Measurements from ENCODE around the gene ETNK1. TPM values are rescaled to one million over a fixed set of nuclear protein-coding genes. Genes with fewer than 3 reads are reported as not detected.
"Not testable (repeated sequence)": the region's sequence is repeated elsewhere in the genome, so short reads cannot be mapped to it uniquely, and the experiment has no call there.

The ETNK1 gene, protein sequence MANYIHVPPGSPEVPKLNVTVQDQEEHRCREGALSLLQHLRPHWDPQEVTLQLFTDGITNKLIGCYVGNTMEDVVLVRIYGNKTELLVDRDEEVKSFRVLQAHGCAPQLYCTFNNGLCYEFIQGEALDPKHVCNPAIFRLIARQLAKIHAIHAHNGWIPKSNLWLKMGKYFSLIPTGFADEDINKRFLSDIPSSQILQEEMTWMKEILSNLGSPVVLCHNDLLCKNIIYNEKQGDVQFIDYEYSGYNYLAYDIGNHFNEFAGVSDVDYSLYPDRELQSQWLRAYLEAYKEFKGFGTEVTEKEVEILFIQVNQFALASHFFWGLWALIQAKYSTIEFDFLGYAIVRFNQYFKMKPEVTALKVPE
- total RNA-seq: 10 to 100 TPM; 35.9 to 39.4 TPM

DNA sequence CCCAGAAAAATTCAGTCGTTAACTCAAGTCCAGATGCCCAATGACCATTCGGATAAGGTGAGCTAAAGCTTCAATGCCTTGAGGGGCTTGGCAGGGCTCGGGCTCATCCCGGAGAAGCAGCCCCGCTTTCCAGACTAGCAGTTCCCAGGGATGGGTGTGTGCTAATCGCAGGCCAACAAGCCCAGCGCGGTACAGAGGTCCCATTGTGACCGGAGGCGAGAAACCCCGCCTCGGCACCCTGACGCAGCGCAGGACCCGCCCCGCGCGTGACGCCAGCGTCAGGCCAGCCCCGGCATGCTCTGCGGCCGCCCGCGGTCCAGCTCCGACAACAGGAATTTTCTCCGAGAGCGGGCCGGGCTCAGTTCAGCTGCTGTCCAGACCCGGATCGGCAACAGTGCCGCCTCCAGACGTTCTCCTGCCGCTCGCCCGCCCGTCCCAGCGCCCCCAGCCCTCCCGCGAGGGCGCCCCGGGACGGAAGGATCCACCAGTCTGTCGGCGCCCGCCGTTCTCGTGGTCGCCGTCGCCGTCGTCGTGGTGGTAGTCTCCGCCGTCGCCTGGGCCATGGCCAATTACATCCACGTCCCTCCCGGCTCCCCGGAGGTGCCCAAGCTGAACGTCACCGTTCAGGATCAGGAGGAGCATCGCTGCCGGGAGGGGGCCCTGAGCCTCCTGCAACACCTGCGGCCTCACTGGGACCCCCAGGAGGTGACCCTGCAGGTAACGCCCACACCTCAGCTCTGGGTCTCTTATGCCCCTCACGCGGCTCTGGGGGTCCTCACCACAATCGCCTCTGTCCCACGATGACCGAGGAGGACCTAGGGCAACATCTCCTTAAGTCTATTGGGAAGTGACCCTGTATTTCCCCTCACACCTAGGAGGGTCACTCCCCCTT, at the start of gene ETNK1:
TSS of gene ETNK1 (plus strand) at position 302 of the 892 bp plus-strand sequence. CDS start at position 562, 260 bp downstream.
- CTCF ChIA-PET: interaction anchor here (0.6 to 1.4 kb wide), 5 partner anchors 46 to 157 kb away, joined by 3 to 7 read pairs (median 4); partner anchors contain the start of gene C2CD5
- DNase-seq: peak; percentile 87
- Mint-ChIP-seq H3K9me3 (no peaks in the 10 kb centered on the region), H3K27me3 (ENCODE audit: low read depth) (no peaks in the 10 kb centered on the region), H3K4me3 (peak within 1 kb of the TSS; percentile 93), H3K4me1 (ENCODE audit: low read depth) (peaks cover 28% of the 10 kb centered on the region), H3K27ac (peak within 1 kb of the TSS; percentile 90), H3K36me3 (ENCODE audit: low read depth) (peaks cover 4% of the 10 kb centered on the region)
- intact Hi-C loops (cut with micrococcal nuclease): loop anchor here (1.0 to 10.0 kb wide), 7 partner anchors 33 to 1120 kb away; partner anchors contain the start of genes C2CD5, CMAS, GOLT1B and LDHB

DNA sequence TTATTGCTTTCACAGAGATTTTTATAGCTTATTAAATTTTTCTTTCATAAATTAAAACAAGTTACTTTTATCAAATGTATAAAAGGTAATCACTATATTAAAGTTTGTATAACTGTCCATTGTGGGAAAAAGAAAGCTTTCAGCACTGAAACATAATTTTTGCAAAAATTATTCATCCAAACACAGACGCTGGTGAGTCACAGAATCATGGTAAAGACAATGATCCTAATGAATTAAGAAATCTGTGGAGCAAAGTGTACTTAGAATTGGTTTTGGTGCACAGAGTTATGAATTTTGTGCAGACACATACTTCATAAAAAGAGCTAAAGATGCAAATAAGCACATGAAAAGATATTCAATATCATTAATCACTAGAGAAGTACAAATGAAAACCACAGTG, 48.9 kb upstream of the ETNK1 start:
- H3K27ac Mint-ChIP-seq: no peak overlapping the region
- no peaks in the 10 kb centered on the region for H3K4me1 Mint-ChIP-seq (ENCODE audit: low read depth)
- CTCF ChIA-PET: no interaction called here
- no peak for DNase-seq
- H3K9me3 Mint-ChIP-seq: no peaks in the 10 kb centered on the region
- H3K36me3 Mint-ChIP-seq (ENCODE audit: low read depth): no peaks in the 10 kb centered on the region
- H3K27me3 Mint-ChIP-seq (ENCODE audit: low read depth): no peaks in the 10 kb centered on the region
- intact Hi-C loops (cut with micrococcal nuclease): no loop called here
- H3K4me3 Mint-ChIP-seq: no peak overlapping the region

DNA sequence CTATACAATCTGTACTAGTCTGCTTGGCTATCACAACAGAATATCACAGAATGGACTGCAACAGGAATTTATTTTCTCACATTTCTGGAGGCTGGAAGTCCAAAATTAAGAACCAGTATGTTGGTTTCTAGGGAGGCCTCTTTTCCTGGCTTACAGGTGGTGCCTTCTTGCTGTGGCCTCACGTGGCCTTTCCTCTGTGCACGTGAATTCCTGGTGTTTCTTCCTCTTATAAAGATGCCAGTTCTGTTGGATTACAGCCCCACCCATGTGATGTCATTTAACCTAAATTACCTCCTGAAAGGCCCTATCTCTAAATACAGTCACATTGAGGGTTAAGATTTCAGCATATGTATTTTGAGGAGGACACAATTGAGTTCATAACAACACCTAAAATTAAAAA, 48.5 kb upstream of the ETNK1 start:
- no peak overlapping the region for H3K4me3 Mint-ChIP-seq

DNA sequence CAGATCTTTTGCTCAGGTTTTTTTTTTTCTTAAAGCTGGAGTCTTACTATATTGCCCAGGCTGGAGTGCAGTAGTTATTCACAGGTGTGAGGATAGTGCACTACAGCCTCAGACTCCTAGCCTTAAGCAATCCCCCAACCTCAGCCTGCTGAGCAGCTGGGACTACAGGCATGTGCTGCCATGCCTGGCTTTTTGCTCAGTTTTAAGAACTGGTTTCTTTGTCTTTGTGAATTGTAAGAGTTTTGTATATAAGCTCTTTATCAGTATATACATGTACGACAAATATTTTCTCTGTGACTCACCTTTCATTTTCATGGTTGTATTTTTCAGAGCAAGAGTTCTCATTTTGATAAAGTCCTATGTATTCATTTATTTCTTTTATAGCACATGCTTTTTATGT, 47.3 kb upstream of the ETNK1 start:
- no peak overlapping the region for H3K27ac Mint-ChIP-seq
- H3K9me3 Mint-ChIP-seq: no peaks in the 10 kb centered on the region
- no peak for DNase-seq
- intact Hi-C loops (cut with micrococcal nuclease): no loop called here
- H3K4me1 Mint-ChIP-seq (ENCODE audit: low read depth): no peaks in the 10 kb centered on the region
- CTCF ChIA-PET: no interaction called here
- no peaks in the 10 kb centered on the region for H3K36me3 Mint-ChIP-seq (ENCODE audit: low read depth)
- H3K27me3 Mint-ChIP-seq (ENCODE audit: low read depth): no peaks in the 10 kb centered on the region
- no peak overlapping the region for H3K4me3 Mint-ChIP-seq

More for the DNA sequence above, 48.5 kb upstream of the ETNK1 start:
- no peaks in the 10 kb centered on the region for H3K4me1 Mint-ChIP-seq (ENCODE audit: low read depth)
- DNase-seq: no peak
- H3K27me3 Mint-ChIP-seq (ENCODE audit: low read depth): no peaks in the 10 kb centered on the region
- no peaks in the 10 kb centered on the region for H3K36me3 Mint-ChIP-seq (ENCODE audit: low read depth)
- CTCF ChIA-PET: no interaction called here
- H3K27ac Mint-ChIP-seq: no peak overlapping the region
- no peaks in the 10 kb centered on the region for H3K9me3 Mint-ChIP-seq
- intact Hi-C loops (cut with micrococcal nuclease): no loop called here

DNA sequence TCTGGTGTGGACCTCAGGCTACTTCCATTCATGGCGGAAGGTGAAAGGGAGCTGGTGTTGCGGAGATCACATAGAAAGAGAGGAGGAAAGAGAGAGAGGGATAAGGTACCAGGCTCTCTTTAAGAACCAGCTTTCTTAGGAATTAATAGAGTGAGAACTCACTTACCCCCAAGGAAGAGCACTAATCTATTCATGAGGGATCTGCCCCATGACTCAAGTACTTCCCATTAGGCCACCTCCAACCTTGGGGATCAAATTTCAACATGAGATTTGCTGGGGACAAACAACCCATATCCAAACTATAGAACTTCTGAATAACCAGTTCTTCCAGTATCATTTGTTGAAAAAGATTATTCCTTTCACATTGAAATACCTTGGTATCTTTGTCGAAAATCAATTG, 46.6 kb upstream of the ETNK1 start:
- intact Hi-C loops (cut with micrococcal nuclease): no loop called here
- no peaks in the 10 kb centered on the region for H3K9me3 Mint-ChIP-seq
- DNase-seq: no peak
- no peaks in the 10 kb centered on the region for H3K27me3 Mint-ChIP-seq (ENCODE audit: low read depth)
- no peak overlapping the region for H3K4me3 Mint-ChIP-seq
- no peak overlapping the region for H3K27ac Mint-ChIP-seq
- H3K36me3 Mint-ChIP-seq (ENCODE audit: low read depth): no peaks in the 10 kb centered on the region
- CTCF ChIA-PET: interaction anchor here (0.7 kb wide), 1 partner anchor 1358 kb away, joined by 4 read pairs; no protein-coding TSS in a partner anchor
- H3K4me1 Mint-ChIP-seq (ENCODE audit: low read depth): no peaks in the 10 kb centered on the region

DNA sequence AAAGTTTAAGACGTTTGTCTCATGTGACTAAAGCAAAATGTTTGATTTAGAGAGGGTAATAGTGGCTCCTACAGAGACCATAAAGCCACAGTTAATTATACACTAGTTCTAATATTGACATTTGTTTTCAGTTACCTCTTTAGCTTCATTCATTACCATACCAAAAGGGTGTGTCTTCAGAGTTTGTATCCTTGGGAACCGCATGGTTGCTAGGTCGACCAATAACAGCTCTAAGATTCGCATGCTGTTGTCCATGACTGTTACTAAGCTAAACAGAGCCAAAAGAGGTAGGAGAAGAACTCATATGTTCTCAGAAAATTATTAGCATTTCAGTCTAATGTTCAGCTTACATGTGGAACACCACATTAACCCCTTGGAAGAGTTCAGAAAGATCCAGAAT, 36.2 kb upstream of the ETNK1 start:
- no peaks in the 10 kb centered on the region for H3K27me3 Mint-ChIP-seq (ENCODE audit: low read depth)
- intact Hi-C loops (cut with micrococcal nuclease): no loop called here
- no peaks in the 10 kb centered on the region for H3K4me1 Mint-ChIP-seq (ENCODE audit: low read depth)
- no peak overlapping the region for H3K27ac Mint-ChIP-seq
- DNase-seq: no peak
- H3K36me3 Mint-ChIP-seq (ENCODE audit: low read depth): no peaks in the 10 kb centered on the region
- no peaks in the 10 kb centered on the region for H3K9me3 Mint-ChIP-seq
- CTCF ChIA-PET: no interaction called here
- no peak overlapping the region for H3K4me3 Mint-ChIP-seq

DNA sequence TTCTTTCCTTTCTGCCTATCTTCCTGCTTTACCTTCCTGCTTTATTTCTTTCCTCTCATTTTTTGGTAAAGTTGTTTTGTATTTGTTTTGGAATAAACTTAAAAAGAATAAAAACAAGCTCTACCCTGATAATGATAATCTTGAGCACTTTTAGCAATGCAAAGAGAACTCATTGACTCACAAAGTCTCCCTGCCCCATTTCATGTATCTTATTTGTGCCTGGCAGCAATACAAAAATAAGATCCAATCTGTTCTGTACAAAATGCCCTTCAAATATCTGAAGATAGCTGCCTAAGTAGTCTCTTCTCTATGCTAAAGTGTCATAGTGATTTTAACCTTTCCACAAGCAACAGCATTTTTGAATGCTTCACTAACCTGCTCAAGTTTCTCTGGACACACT, 31.1 kb upstream of the ETNK1 start:
- Mint-ChIP-seq H3K27me3 (ENCODE audit: low read depth) (no peaks in the 10 kb centered on the region), H3K9me3 (no peaks in the 10 kb centered on the region), H3K36me3 (ENCODE audit: low read depth) (no peaks in the 10 kb centered on the region), H3K4me3 (no peak overlapping the region), H3K4me1 (ENCODE audit: low read depth) (peaks cover 7% of the 10 kb centered on the region), H3K27ac (no peak overlapping the region)
- intact Hi-C loops (cut with micrococcal nuclease): no loop called here
- CTCF ChIA-PET: no interaction called here
- DNase-seq: no peak

DNA sequence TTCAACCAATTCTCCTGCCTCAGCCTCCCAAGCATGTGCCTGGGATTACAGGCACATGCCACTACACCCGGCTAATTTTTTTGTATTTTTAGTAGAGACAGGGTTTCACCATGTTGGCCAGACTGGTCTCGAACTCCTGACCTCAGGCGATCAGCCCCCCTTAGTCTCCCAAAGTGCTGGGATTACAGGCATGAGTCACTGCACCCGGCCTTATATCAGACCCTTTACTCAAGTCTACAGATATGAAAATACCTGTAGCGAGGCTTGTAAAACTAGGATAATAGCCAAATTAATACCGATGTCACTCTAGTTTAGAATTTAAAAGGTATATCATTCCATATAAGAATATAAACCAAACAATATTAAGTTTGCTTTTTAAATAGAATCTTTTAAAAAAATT, 27.4 kb upstream of the ETNK1 start:
- H3K27ac Mint-ChIP-seq; H3K4me3 Mint-ChIP-seq; H3K4me1 Mint-ChIP-seq (ENCODE audit: low read depth); H3K36me3 Mint-ChIP-seq (ENCODE audit: low read depth); H3K9me3 Mint-ChIP-seq; CTCF ChIA-PET; H3K27me3 Mint-ChIP-seq (ENCODE audit: low read depth); DNase-seq: not testable (repeated sequence)
- intact Hi-C loops (cut with micrococcal nuclease): loop anchor here (2.0 kb wide), 1 partner anchor 29 kb away; no protein-coding TSS in a partner anchor

DNA sequence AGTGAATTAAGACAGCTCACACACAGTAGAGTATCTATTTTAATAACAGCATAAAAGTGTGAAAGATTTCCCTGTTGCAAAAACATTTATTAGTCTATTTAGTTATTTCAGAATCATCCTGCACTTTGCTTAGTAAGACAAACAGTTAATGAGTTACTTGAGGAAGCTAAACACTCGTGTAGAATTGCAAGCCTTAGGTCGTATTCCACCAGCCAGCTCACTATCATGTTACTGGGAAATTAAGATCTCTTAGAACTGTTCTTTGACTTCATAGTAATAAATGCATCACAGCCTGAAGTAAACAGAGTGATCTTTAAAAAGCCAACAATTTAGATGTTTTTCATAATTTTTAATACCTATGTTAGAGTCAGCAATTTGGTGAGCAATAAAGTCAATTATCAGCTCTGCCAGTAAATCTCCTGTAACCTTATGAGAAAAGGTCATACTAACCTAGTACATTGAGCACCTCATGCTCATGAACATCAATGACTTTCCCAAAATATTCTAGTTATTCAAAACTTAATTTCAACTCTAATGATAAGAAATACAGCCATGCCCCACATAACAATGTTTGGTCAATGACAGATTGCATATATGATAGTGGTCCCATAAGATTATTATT, 26.7 kb upstream of the ETNK1 start:
- DNase-seq: no peak
- H3K27me3 Mint-ChIP-seq (ENCODE audit: low read depth): no peaks in the 10 kb centered on the region
- intact Hi-C loops (cut with micrococcal nuclease): no loop called here
- H3K9me3 Mint-ChIP-seq: no peaks in the 10 kb centered on the region
- H3K36me3 Mint-ChIP-seq (ENCODE audit: low read depth): no peaks in the 10 kb centered on the region
- H3K27ac Mint-ChIP-seq: no peak overlapping the region
- CTCF ChIA-PET: no interaction called here
- peaks cover 7% of the 10 kb centered on the region for H3K4me1 Mint-ChIP-seq (ENCODE audit: low read depth)
- no peak overlapping the region for H3K4me3 Mint-ChIP-seq

DNA sequence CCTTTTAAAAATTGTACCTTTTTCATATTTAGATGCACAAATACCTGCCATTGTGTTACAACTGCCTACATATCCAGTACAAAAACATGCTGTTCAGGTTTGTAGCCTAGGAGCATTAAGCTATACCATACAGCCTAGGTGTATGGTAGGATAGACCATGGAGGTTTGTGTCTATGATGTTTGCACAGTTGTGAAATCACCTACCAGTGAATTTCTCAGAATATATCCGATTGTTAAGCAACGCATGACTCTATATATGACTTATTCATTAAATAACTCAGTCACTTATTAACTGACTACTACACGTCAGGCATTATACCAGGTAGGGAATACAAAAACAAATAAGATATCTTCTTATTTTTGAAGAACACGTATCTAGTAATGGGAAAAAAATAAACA, 26.2 kb upstream of the ETNK1 start:
- Mint-ChIP-seq H3K4me1 (ENCODE audit: low read depth) (peaks cover 7% of the 10 kb centered on the region), H3K36me3 (ENCODE audit: low read depth) (no peaks in the 10 kb centered on the region), H3K27me3 (ENCODE audit: low read depth) (no peaks in the 10 kb centered on the region), H3K9me3 (no peaks in the 10 kb centered on the region), H3K4me3 (no peak overlapping the region), H3K27ac (no peak overlapping the region)
- DNase-seq: no peak
- intact Hi-C loops (cut with micrococcal nuclease): no loop called here
- CTCF ChIA-PET: interaction anchor here (0.9 kb wide), 1 partner anchor 54 kb away, joined by 8 read pairs; the partner anchor contains the start of gene C2CD5

DNA sequence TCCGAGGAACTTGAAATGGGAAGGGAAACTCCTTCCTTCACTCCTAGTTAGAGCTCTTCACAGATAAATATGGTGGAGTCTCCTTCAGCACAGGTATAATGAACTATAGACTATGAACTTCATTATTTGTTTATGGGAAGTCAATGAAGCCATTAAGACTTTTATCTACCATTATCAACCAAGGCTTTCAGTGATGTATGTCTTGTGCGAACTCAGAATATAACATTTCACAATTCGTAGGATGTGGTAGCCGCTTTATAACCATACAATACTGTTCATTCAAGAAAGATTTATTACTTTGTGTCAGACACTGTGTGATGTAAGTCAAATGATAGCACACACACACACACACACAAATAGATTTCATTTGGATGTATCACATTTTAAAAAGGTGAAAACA, 24.8 kb upstream of the ETNK1 start:
- H3K9me3 Mint-ChIP-seq: no peaks in the 10 kb centered on the region
- no peak for DNase-seq
- H3K27ac Mint-ChIP-seq: no peak overlapping the region
- H3K4me1 Mint-ChIP-seq (ENCODE audit: low read depth): peaks cover 7% of the 10 kb centered on the region
- H3K36me3 Mint-ChIP-seq (ENCODE audit: low read depth): no peaks in the 10 kb centered on the region
- H3K4me3 Mint-ChIP-seq: no peak overlapping the region
- CTCF ChIA-PET: no interaction called here
- intact Hi-C loops (cut with micrococcal nuclease): no loop called here
- H3K27me3 Mint-ChIP-seq (ENCODE audit: low read depth): no peaks in the 10 kb centered on the region

DNA sequence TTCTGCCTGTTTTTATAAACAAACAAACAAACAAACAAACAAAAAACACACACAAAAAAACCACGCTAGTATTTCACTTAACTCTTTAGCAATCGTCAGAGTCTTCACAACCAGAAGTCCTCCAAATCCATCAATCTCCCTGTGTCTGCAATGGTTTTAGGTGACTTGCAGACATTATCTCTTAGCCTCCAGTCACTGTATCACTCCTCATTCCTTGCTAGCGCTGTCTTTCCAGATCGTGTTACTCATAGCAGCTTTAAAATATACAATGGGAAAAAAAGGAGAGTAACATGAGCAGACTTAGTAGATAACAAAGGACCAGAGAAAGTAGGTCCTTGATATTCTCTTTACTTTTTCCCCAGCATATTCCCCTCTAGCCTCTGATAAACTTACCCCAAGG, 15.5 kb upstream of the ETNK1 start:
- peaks cover 15% of the 10 kb centered on the region for H3K9me3 Mint-ChIP-seq
- peaks cover 3% of the 10 kb centered on the region for H3K36me3 Mint-ChIP-seq (ENCODE audit: low read depth)
- H3K27ac Mint-ChIP-seq: no peak overlapping the region
- CTCF ChIA-PET: no interaction called here
- no peaks in the 10 kb centered on the region for H3K4me1 Mint-ChIP-seq (ENCODE audit: low read depth)
- H3K27me3 Mint-ChIP-seq (ENCODE audit: low read depth): peaks cover 3% of the 10 kb centered on the region
- intact Hi-C loops (cut with micrococcal nuclease): no loop called here
- no peak for DNase-seq
- H3K4me3 Mint-ChIP-seq: no peak overlapping the region

Data from activated naive CD4-positive, alpha-beta T cell treated with anti-CD3 and anti-CD28 coated beads for 36 hours (primary cell).